GM12873 (cell line): ENCODE measurements around the gene SLC2A1.

Experiments used
- TF ChIP-seq, protein P1 (sequence below): IDR thresholded peaks from 2 replicates; pipeline ENCODE4 v1.5.1; 2012; ENCODE audit warnings: low read depth, mild to moderate bottlenecking, moderate library complexity, low read length, control low read depth; ENCODE audit not compliant: insufficient read depth; ENCODE audit errors: missing control alignments

Gene SLC2A1

GRCh38 chr1:42990757-42991346 lies 32.2 kb upstream of the SLC2A1 start:
- TF ChIP-seq, protein P1, sequence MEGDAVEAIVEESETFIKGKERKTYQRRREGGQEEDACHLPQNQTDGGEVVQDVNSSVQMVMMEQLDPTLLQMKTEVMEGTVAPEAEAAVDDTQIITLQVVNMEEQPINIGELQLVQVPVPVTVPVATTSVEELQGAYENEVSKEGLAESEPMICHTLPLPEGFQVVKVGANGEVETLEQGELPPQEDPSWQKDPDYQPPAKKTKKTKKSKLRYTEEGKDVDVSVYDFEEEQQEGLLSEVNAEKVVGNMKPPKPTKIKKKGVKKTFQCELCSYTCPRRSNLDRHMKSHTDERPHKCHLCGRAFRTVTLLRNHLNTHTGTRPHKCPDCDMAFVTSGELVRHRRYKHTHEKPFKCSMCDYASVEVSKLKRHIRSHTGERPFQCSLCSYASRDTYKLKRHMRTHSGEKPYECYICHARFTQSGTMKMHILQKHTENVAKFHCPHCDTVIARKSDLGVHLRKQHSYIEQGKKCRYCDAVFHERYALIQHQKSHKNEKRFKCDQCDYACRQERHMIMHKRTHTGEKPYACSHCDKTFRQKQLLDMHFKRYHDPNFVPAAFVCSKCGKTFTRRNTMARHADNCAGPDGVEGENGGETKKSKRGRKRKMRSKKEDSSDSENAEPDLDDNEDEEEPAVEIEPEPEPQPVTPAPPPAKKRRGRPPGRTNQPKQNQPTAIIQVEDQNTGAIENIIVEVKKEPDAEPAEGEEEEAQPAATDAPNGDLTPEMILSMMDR: no peak

GRCh38 chr1:42983693-42984092 lies 25.0 kb upstream of the SLC2A1 start:
- TF ChIP-seq, protein P1: no peak

GRCh38 chr1:42983253-42983652 lies 24.6 kb upstream of the SLC2A1 start:
- TF ChIP-seq, protein P1: no peak

- TF ChIP-seq, protein P1: no peak
These were observed 24.0 kb upstream of the SLC2A1 start for GRCh38 chr1:42982641-42983040.

- TF ChIP-seq, protein P1: no peak
These were observed 23.2 kb upstream of the SLC2A1 start for GRCh38 chr1:42981871-42982270.

DNA sequence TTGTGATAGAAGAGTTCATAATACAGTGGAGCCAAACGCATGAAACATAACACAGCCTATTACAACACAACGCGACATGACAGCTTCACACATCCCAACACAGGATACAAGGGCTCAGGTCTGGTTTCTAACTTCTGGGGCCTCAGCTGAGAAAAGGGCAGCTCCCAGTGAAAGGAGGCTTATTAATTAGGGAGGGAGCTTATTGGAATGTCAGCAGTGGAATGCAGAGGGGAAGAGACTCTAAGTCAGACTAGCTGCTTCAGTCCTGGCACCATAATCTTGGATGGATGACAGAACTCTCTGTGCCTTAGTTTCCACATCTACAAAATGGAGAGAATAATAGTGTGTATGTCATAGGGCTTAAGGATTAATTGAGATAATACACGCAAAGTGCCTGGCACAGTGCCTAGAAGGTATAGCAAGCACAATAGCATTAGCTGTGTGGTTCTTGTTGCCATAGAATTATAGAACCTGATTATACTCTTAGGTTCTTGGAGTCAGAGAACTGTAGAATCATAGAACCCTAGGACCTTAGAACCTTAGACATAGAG lies 22.7 kb upstream of the SLC2A1 start:
- TF ChIP-seq, protein P1: no peak

GRCh38 chr1:42979896-42980800 lies 21.5 kb upstream of the SLC2A1 start:
- TF ChIP-seq, protein P1: no peak
